ENCODE measurements around the gene GRIP1.
A peak's percentile ranks its signal among the peaks of the same experiment; 100 is the strongest.

Gene GRIP1

DNA sequence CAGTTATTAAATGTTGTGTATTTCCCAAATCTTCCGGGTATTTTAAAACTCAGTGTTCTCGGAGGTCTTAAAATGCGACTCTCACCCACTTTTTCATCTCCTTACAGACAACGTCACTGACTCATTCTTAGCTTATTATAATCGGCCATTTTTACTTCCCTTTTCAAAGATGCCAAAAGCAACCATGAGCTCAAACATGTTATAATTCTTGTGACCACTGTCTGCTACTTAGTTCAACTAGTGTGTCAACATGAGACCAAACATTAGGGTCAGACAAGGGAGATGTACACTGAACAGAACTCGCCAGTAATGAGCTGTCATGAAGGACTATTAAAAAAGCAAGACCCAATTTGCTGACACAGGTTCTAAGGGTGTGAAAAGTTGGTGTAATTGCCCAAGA lies 4.2 kb upstream of the GRIP1 start:
- H3K9me3 ChIP-seq (ENCODE audit: control insufficient read depth, insufficient read depth, low read length): no peaks in the 10 kb centered on the region
- H3K36me3 ChIP-seq (ENCODE audit: control insufficient read depth, low read length): no peaks in the 10 kb centered on the region
- TF ChIP-seq EZH2phosphoT487 (IDR thresholded peaks at IDR 0.05; ENCODE audit: borderline replicate concordance, low read length): no peak
- TF ChIP-seq, protein P1, sequence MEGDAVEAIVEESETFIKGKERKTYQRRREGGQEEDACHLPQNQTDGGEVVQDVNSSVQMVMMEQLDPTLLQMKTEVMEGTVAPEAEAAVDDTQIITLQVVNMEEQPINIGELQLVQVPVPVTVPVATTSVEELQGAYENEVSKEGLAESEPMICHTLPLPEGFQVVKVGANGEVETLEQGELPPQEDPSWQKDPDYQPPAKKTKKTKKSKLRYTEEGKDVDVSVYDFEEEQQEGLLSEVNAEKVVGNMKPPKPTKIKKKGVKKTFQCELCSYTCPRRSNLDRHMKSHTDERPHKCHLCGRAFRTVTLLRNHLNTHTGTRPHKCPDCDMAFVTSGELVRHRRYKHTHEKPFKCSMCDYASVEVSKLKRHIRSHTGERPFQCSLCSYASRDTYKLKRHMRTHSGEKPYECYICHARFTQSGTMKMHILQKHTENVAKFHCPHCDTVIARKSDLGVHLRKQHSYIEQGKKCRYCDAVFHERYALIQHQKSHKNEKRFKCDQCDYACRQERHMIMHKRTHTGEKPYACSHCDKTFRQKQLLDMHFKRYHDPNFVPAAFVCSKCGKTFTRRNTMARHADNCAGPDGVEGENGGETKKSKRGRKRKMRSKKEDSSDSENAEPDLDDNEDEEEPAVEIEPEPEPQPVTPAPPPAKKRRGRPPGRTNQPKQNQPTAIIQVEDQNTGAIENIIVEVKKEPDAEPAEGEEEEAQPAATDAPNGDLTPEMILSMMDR (IDR thresholded peaks at IDR 0.05; ENCODE audit: low read depth, low read length, poor library complexity, severe bottlenecking): no peak
- H3K4me1 ChIP-seq (ENCODE audit: control insufficient read depth, low read length): peaks cover 100% of the 10 kb centered on the region
- no peaks in the 10 kb centered on the region for H3K27me3 ChIP-seq (ENCODE audit: control insufficient read depth, low read length)
- peak overlapping the region; percentile 42 for H3K4me3 ChIP-seq (ENCODE audit: low read length)
- 0 out of 2 replicates have a peak, but pooled peaks cover 4% of the 10 kb centered on the region for H3F3A ChIP-seq (ENCODE audit: control insufficient read depth, insufficient read depth)
- no peaks in the 10 kb centered on the region for H4K20me1 ChIP-seq (ENCODE audit: control insufficient read depth, insufficient read depth, low read depth, low read length)
- peaks cover 12% of the 10 kb centered on the region; the same call in 1 of the 2 replicates for H3K79me2 ChIP-seq (ENCODE audit: control insufficient read depth, low read length)
- no peaks in the 10 kb centered on the region for H3K9me2 ChIP-seq (replicated peaks; ENCODE audit: control insufficient read depth, low read length)
- 0 out of 2 replicates have a peak overlapping the region, but pooled peaks have one; percentile 11 for H3K27ac ChIP-seq (ENCODE audit: low read depth, low read length)
- peak overlapping the region; percentile 60 for H3K4me2 ChIP-seq (ENCODE audit: low read length)

DNA sequence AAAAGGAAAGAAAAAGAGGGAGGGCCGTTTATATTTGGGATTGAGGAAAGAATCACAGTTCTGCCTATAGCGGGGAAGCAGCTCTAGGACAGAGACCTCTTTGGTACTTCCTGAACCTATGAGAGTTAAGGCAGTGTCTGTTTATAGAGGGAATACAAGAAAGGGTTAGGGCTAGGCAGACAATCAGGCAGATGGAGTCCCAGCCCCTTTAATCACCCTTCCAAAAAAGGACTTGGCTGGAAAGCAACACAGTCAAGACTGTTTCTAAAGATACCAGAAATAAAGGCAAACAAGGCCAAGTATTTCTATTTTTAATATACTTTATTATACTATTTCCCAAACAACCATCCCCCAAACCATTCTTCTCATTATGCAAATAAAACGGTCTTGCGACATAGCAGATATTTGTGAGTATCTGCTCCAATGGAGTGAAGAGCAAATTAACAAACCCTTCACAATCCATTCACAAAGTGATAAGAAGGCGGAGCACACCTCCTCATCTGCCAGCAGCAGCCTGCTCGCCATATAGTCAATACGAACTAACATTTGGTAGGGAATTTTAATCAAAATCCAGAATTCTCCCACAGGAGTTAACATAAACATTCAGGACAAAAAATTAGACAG lies 697 bp upstream of the GRIP1 start:
- H4K20me1 ChIP-seq (ENCODE audit: control insufficient read depth, insufficient read depth, low read depth, low read length): no peaks in the 10 kb centered on the region
- H3K9me2 ChIP-seq (replicated peaks; ENCODE audit: control insufficient read depth, low read length): no peaks in the 10 kb centered on the region
- H3K36me3 ChIP-seq (ENCODE audit: control insufficient read depth, low read length): no peaks in the 10 kb centered on the region
- H3K4me1 ChIP-seq (ENCODE audit: control insufficient read depth, low read length): peaks cover 99% of the 10 kb centered on the region
- H3K9me3 ChIP-seq (ENCODE audit: control insufficient read depth, insufficient read depth, low read length): no peaks in the 10 kb centered on the region
- H3K79me2 ChIP-seq (ENCODE audit: control insufficient read depth, low read length): peaks cover 20% of the 10 kb centered on the region
- TF ChIP-seq, protein P1 (IDR thresholded peaks at IDR 0.05; ENCODE audit: low read depth, low read length, poor library complexity, severe bottlenecking): no peak
- no peak for TF ChIP-seq EZH2phosphoT487 (IDR thresholded peaks at IDR 0.05; ENCODE audit: borderline replicate concordance, low read length)
- H3K4me3 ChIP-seq (ENCODE audit: low read length): peak overlapping the region; percentile 83
- H3F3A ChIP-seq (ENCODE audit: control insufficient read depth, insufficient read depth): 0 out of 2 replicates have a peak, but pooled peaks cover 4% of the 10 kb centered on the region
- H3K27ac ChIP-seq (ENCODE audit: low read depth, low read length): peak overlapping the region; percentile 59
- no peaks in the 10 kb centered on the region for H3K27me3 ChIP-seq (ENCODE audit: control insufficient read depth, low read length)
- peak overlapping the region; percentile 99 for H3K4me2 ChIP-seq (ENCODE audit: low read length)

DNA sequence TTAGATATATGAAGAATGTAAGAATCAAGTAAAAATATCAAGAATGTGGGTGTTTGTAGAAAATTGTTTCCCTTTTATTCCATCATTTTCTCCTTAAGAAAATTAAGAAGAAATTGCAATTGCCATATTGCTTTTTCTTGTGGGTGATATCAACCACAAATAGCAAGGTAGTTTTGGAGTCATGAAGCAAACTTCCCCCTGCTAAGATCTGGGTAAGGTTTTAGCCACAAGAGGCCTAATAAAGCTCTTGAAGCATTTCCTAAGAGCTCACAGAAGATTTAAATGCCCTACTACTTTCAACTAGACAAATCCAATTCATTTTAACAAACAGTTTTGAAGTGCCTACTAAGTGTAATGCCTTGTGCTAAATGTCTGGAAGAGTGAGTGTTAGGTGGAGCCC lies 2.6 kb downstream of the GRIP1 start:
- no peak for TF ChIP-seq EZH2phosphoT487 (IDR thresholded peaks at IDR 0.05; ENCODE audit: borderline replicate concordance, low read length)
- H3F3A ChIP-seq (ENCODE audit: control insufficient read depth, insufficient read depth): no peaks in the 10 kb centered on the region
- H3K79me2 ChIP-seq (ENCODE audit: control insufficient read depth, low read length): peaks cover 24% of the 10 kb centered on the region

DNA sequence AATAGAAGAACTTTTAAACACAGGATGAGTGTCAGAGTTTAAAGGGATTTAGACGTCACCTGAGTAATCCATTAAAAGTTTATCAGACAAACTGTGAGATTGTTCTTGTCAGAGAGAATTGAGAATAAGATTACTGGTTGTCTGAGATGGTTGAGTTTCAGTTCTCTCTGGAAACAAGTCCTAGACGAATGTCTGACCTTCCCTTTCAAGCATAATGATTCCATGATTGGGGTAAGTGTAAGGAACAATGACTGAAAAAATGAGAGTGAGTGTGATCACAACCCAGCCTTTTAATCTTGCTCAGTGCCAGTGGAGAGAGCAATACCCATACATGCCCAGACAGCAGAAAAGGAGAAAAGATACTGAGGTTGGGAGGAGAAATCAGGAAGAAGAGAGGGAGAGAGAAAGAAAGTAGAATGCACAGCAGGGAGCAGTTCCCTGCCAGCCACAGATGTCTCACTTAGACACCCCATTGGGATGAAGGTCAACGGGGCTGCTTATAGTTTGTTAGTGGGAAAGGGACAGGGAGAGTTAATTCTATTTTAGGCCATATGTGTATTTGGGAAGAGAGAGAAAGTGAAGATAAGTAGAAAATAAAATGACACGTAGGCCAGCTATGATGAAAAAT lies 4.3 kb downstream of the GRIP1 start:
- peak overlapping the region; percentile 21 for H3K4me2 ChIP-seq (ENCODE audit: low read length)
- TF ChIP-seq EZH2phosphoT487 (IDR thresholded peaks at IDR 0.05; ENCODE audit: borderline replicate concordance, low read length): no peak
- TF ChIP-seq, protein P1 (IDR thresholded peaks at IDR 0.05; ENCODE audit: low read depth, low read length, poor library complexity, severe bottlenecking): no peak
- no peaks in the 10 kb centered on the region for H3K27me3 ChIP-seq (ENCODE audit: control insufficient read depth, low read length)
- no peaks in the 10 kb centered on the region for H3K9me2 ChIP-seq (replicated peaks; ENCODE audit: control insufficient read depth, low read length)
- no peaks in the 10 kb centered on the region for H4K20me1 ChIP-seq (ENCODE audit: control insufficient read depth, insufficient read depth, low read depth, low read length)
- peaks cover 26% of the 10 kb centered on the region for H3K79me2 ChIP-seq (ENCODE audit: control insufficient read depth, low read length)
- no peaks in the 10 kb centered on the region for H3K9me3 ChIP-seq (ENCODE audit: control insufficient read depth, insufficient read depth, low read length)
- peaks cover 68% of the 10 kb centered on the region for H3K4me1 ChIP-seq (ENCODE audit: control insufficient read depth, low read length)
- no peaks in the 10 kb centered on the region for H3K36me3 ChIP-seq (ENCODE audit: control insufficient read depth, low read length)
- H3K4me3 ChIP-seq (ENCODE audit: low read length): no peak overlapping the region
- no peak overlapping the region for H3K27ac ChIP-seq (ENCODE audit: low read depth, low read length)
- H3F3A ChIP-seq (ENCODE audit: control insufficient read depth, insufficient read depth): no peaks in the 10 kb centered on the region

More for the DNA sequence above, 2.6 kb downstream of the GRIP1 start:
- Histone ChIP-seq H3K36me3 (ENCODE audit: control insufficient read depth, low read length) (no peaks in the 10 kb centered on the region), H4K20me1 (ENCODE audit: control insufficient read depth, insufficient read depth, low read depth, low read length) (no peaks in the 10 kb centered on the region), H3K4me1 (ENCODE audit: control insufficient read depth, low read length) (peaks cover 78% of the 10 kb centered on the region), H3K4me2 (ENCODE audit: low read length) (peak overlapping the region; percentile 99), H3K27ac (ENCODE audit: low read depth, low read length) (no peak overlapping the region), H3K9me3 (ENCODE audit: control insufficient read depth, insufficient read depth, low read length) (no peaks in the 10 kb centered on the region), H3K9me2 (replicated peaks; ENCODE audit: control insufficient read depth, low read length) (no peaks in the 10 kb centered on the region), H3K27me3 (ENCODE audit: control insufficient read depth, low read length) (no peaks in the 10 kb centered on the region), H3K4me3 (ENCODE audit: low read length) (peak overlapping the region; percentile 83)
